ENCODE data around the gene TMEM18. TPM values are rescaled to one million over a fixed set of nuclear protein-coding genes. Genes with fewer than 3 reads are reported as not detected.

The TMEM18 gene
- total and polyA plus RNA-seq, 9 of the 15 experiments (the other 6 are each of a cell fraction or from before 2014, with no cell fraction given) = 12.8 to 55.9 (median 21.8) TPM

DNA sequence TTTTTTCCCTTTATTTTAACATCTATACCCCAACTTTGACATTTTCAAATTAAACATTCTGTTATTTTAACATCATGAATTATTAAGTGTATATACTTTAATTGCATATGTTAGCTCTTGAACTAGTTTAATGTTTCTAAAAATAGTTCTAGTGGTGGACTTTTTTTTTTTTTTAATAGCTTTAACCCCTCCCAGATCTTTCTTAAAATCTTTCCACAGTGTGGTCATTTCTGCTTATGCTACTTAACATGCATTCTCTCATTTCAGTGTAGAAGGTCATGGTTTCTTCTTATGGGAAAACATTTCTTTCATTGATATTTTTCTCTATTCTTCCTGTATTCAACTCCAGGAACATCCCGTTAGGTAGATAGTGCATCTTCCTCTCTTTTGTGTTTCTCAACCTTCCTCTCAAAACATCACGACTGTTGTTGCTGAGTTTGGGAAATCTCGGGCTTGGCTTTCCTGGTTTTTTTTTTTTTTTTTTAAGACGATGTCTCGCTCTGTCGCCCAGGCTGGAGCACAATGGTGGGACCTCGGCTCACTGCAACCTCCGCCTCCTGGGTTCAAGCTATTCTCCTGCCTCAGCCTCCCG is 849 bp upstream of the TMEM18 start (continued):
- TF ChIP-seq, protein P1, sequence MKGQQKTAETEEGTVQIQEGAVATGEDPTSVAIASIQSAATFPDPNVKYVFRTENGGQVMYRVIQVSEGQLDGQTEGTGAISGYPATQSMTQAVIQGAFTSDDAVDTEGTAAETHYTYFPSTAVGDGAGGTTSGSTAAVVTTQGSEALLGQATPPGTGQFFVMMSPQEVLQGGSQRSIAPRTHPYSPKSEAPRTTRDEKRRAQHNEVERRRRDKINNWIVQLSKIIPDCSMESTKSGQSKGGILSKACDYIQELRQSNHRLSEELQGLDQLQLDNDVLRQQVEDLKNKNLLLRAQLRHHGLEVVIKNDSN (CRISPR knock-in tag; IDR thresholded peaks at IDR 0.05) = no peak
- TF ChIP-seq ZNF232 (CRISPR knock-in tag; IDR thresholded peaks at IDR 0.05) = no peak
- TF ChIP-seq SNRNP70 (optimal IDR thresholded peaks at IDR 0.05; ENCODE audit: low read depth, low read length) = no peak
- TF ChIP-seq, protein P2, sequence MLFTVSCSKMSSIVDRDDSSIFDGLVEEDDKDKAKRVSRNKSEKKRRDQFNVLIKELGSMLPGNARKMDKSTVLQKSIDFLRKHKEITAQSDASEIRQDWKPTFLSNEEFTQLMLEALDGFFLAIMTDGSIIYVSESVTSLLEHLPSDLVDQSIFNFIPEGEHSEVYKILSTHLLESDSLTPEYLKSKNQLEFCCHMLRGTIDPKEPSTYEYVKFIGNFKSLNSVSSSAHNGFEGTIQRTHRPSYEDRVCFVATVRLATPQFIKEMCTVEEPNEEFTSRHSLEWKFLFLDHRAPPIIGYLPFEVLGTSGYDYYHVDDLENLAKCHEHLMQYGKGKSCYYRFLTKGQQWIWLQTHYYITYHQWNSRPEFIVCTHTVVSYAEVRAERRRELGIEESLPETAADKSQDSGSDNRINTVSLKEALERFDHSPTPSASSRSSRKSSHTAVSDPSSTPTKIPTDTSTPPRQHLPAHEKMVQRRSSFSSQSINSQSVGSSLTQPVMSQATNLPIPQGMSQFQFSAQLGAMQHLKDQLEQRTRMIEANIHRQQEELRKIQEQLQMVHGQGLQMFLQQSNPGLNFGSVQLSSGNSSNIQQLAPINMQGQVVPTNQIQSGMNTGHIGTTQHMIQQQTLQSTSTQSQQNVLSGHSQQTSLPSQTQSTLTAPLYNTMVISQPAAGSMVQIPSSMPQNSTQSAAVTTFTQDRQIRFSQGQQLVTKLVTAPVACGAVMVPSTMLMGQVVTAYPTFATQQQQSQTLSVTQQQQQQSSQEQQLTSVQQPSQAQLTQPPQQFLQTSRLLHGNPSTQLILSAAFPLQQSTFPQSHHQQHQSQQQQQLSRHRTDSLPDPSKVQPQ (CRISPR knock-in tag; IDR thresholded peaks at IDR 0.05; ENCODE audit: borderline replicate concordance) = no peak
- TF ChIP-seq C11orf30 (IDR thresholded peaks at IDR 0.05; ENCODE audit: low read depth) = peak; percentile 85
- TF ChIP-seq RHOXF2B (CRISPR knock-in tag; conservative IDR thresholded peaks at IDR 0.05) = no peak
- no peak for TF ChIP-seq HDAC2 (IDR thresholded peaks at IDR 0.05)
- no peak for TF ChIP-seq MYNN (IDR thresholded peaks at IDR 0.05)
- TF ChIP-seq MYNN (CRISPR knock-in tag; IDR thresholded peaks at IDR 0.05) = no peak
- TF ChIP-seq SAFB (IDR thresholded peaks at IDR 0.05; ENCODE audit: borderline replicate concordance, low read depth, low read length) = no peak
- peak; percentile 78 for TF ChIP-seq MAFG (tag; conservative IDR thresholded peaks at IDR 0.05)
- TF ChIP-seq IRF2 (CRISPR knock-in tag; IDR thresholded peaks at IDR 0.05) = no peak
- no peak for TF ChIP-seq STAG1 (CRISPR knock-in tag; IDR thresholded peaks at IDR 0.05; ENCODE audit: borderline replicate concordance)
- TF ChIP-seq ZNF324 (CRISPR knock-in tag; IDR thresholded peaks at IDR 0.05) = no peak
- TF ChIP-seq DMBX1 (CRISPR knock-in tag; IDR thresholded peaks at IDR 0.05; ENCODE audit: borderline replicate concordance) = no peak
- no peak for TF ChIP-seq CBFB (CRISPR knock-in tag; IDR thresholded peaks at IDR 0.05)
- no peak for TF ChIP-seq MXI1 (IDR thresholded peaks at IDR 0.05; ENCODE audit: low read depth, low read length)
- TF ChIP-seq MEF2A (IDR thresholded peaks at IDR 0.05; ENCODE audit: control insufficient read depth, low read depth, low read length) = peak; percentile 60; the same call in 1 of the 2 replicates
- no peak for TF ChIP-seq TAF1 (IDR thresholded peaks at IDR 0.05; ENCODE audit: control insufficient read depth, extremely low read depth, insufficient read depth, low read length, severe bottlenecking)
- peak; percentile 42; the same call in 1 of the 2 replicates for TF ChIP-seq MAFK (IDR thresholded peaks at IDR 0.05; ENCODE audit: low read length)

Measured in K562 (cell line).